BJ (cell line): ENCODE measurements around the gene NIPSNAP3A. TPM values are rescaled to one million over a fixed set of nuclear protein-coding genes. Genes with fewer than 3 reads are reported as not detected.
"Not testable (repeated sequence)": the region's sequence is repeated elsewhere in the genome, so short reads cannot be mapped to it uniquely, and the experiment has no call there.

Source experiments
- CTCF ChIA-PET: fragments of 350-600 bp; formaldehyde crosslinking; extraction: SDS; loops from one replicate; lab custom pipeline; 2021; ENCODE audit warnings: antibody characterized with exemption, inconsistent platforms; lab: Yijun Ruan, JAX
- POLR2A ChIA-PET: fragments of 300-600 bp; sonication (Branson Sonifier 250); formaldehyde crosslinking; extraction: SDS; loops from one replicate; lab custom pipeline; 2021; ENCODE audit warnings: antibody characterized with exemption; lab: Charles Lee
- DNase-seq: peaks from one replicate; pipeline ENCODE4 v3.0.0-alpha.2; 2011; ENCODE audit warnings: low read depth
- H3K27me3 ChIP-seq: 2 replicates; pipeline ENCODE4 v1.6.0; 2011; ENCODE audit warnings: low read length; ENCODE audit not compliant: control insufficient read depth, insufficient read depth
- H3K36me3 ChIP-seq: 2 replicates; pipeline ENCODE4 v1.5.1; 2011; ENCODE audit warnings: low read length; ENCODE audit not compliant: control insufficient read depth, insufficient read depth
- H3K4me3 ChIP-seq: 2 replicates; pipeline ENCODE4 v1.5.1; 2011; ENCODE audit warnings: low read depth, mild to moderate bottlenecking, control low read depth, low read length
- polyA plus RNA-seq: library from polyadenylated mRNA; depleted of rRNA; stranded (reverse); fragments of >200 nt; gene quantifications from 2 replicates; pipeline ENCODE4 v1.2.3, GENCODE V29; 2011
- TF ChIP-seq, protein P1 (sequence below): IDR thresholded peaks from 2 replicates; pipeline ENCODE4 v1.5.1; 2011; ENCODE audit warnings: low read depth, mild to moderate bottlenecking, control low read depth, inconsistent platforms, low read length, moderate library complexity; ENCODE audit not compliant: insufficient read depth

NIPSNAP3A gene
- polyA plus RNA-seq, 1 experiment = 40.6 TPM

DNA sequence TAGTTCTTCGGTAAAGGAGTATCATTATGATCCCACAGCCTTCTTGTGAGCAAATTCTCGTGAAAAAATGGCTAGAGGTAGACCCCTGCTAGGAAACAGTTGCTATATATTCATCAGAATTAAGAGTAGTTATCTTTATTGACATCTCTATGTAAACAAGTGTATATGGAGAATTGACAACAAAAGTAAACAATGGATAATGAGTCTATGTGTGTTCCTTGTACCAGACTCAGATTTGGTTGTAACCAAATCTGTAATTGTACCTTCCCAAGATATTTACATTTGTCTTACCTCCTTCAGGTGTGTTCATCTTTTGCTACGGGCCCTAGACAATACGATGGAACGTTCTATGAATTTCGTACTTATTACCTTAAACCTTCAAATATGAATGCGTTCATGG, 18.5 kb downstream of the NIPSNAP3A start:
- Histone ChIP-seq H3K36me3 (no peaks in the 10 kb centered on the region), H3K27me3 (no peaks in the 10 kb centered on the region), H3K4me3 (no peak overlapping the region)
- ChIA-PET POLR2A (interaction anchor here (0.5 kb wide), 1 partner anchor 180 kb away, joined by 3 read pairs; no protein-coding TSS in a partner anchor), CTCF (interaction anchor here (1.3 kb wide), 1 partner anchor 12 kb away, joined by 3 read pairs; no protein-coding TSS in a partner anchor)
- TF ChIP-seq, protein P1, sequence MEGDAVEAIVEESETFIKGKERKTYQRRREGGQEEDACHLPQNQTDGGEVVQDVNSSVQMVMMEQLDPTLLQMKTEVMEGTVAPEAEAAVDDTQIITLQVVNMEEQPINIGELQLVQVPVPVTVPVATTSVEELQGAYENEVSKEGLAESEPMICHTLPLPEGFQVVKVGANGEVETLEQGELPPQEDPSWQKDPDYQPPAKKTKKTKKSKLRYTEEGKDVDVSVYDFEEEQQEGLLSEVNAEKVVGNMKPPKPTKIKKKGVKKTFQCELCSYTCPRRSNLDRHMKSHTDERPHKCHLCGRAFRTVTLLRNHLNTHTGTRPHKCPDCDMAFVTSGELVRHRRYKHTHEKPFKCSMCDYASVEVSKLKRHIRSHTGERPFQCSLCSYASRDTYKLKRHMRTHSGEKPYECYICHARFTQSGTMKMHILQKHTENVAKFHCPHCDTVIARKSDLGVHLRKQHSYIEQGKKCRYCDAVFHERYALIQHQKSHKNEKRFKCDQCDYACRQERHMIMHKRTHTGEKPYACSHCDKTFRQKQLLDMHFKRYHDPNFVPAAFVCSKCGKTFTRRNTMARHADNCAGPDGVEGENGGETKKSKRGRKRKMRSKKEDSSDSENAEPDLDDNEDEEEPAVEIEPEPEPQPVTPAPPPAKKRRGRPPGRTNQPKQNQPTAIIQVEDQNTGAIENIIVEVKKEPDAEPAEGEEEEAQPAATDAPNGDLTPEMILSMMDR = no peak
- no peak for DNase-seq

DNA sequence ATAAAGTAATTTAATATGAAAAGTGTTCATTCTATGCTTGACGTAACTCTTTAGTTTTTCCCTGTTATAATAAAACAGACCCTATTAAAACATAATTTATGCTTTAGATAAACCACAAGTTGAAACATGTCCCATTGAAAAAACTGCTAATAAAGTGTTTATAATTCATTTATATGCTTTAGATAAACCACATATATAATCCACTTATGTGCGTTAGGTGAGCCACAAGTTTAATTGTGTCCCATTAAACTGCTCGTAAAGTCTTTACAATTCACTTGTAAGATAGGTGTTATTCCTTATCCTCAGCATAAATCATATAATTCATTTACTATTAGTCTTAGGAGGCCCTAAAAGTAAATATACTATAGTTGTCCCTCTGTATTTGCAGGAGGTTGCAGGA, 20.0 kb downstream of the NIPSNAP3A start:
- CTCF ChIA-PET = interaction anchor here (1.3 kb wide), 1 partner anchor 11 kb away, joined by 3 read pairs; no protein-coding TSS in a partner anchor
- Histone ChIP-seq H3K27me3 (no peaks in the 10 kb centered on the region), H3K36me3 (no peaks in the 10 kb centered on the region), H3K4me3 (no peak overlapping the region)
- no peak for DNase-seq
- TF ChIP-seq, protein P1 = no peak
- POLR2A ChIA-PET = no interaction called here

DNA sequence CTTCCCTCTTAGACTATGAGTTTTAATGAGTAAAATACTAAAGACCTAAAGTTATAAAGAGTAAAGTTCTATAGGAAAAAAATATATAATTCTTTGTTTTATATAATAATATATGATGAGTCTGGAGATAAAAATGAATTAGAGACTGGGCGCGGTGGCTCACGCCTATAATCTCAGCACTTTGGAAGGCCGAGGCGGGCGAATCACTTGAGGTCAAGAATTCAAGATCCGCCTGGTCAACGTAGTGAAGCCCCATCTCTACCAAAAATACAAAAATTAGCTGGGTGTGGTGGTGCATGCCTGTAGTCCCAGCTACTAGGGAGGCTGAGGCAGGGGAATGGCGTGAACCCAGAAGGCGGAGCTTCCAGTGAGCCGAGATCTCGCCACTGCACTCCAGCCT, 21.5 kb downstream of the NIPSNAP3A start:
- POLR2A ChIA-PET, H3K4me3 ChIP-seq, H3K27me3 ChIP-seq, DNase-seq, CTCF ChIA-PET, H3K36me3 ChIP-seq: not testable (repeated sequence)

DNA sequence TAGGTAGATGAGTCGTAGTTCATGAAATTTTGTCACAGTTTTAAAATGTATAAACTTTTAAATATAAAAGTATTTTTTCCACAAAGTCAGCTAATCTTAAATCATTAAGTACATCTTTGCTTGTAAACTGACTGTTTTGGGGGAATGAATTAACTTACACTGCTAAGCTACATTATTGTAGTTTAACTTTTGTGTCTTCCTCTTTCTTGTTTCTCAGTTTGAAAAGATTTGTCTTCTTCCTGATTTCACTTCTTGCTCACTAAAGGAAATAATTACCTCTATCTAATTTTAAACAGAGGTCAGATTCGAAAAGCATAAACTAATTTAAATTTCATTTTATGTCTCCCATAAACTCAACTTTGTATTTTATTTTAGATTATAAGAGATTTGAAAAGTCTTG, 22.2 kb downstream of the NIPSNAP3A start:
- TF ChIP-seq, protein P1 = no peak
- no peaks in the 10 kb centered on the region for H3K36me3 ChIP-seq
- ChIA-PET POLR2A (no interaction called here), CTCF (no interaction called here)
- no peak for DNase-seq
- H3K27me3 ChIP-seq = no peaks in the 10 kb centered on the region
- no peak overlapping the region for H3K4me3 ChIP-seq

DNA sequence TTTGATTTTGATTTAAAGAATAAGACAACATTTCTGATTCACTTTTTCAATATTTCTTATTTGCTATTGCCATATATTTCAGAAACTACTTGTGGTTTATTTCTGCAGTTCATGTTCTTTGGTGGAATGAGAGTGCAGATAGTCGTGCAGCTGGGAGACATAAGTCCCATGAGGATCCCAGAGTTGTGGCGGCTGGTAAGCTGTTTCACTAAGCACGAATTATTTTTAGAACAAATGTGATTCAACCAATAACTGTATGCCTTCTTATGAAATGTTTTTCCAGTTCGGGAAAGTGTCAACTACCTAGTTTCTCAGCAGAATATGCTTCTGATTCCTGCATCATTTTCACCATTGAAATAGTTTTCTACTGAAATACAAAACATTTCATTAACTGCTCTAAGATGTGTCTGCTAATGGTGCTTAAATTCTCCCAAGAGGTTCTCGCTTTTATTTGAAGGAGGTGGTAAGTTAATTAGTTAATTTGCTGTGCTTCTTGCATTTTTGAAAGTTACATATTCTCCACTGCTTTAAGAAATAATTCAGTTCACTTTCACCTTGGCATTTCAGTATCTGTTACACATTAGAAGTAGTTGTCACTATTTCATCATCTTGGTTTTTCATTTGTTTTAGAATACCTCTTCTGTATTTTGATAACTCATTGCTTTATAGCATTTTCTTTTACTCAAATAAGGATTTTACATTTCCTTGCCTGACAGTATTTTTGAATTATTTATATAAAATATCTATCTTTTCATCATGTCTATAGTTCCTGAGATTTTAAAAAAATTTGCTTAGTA, 25.4 kb downstream of the NIPSNAP3A start:
- no peak for DNase-seq
- ChIA-PET POLR2A (no interaction called here), CTCF (interaction anchor here (1.0 kb wide), 1 partner anchor 642 kb away, joined by 4 read pairs; no protein-coding TSS in a partner anchor)
- Histone ChIP-seq H3K4me3 (no peak overlapping the region), H3K27me3 (no peaks in the 10 kb centered on the region), H3K36me3 (no peaks in the 10 kb centered on the region)
- TF ChIP-seq, protein P1 = no peak

DNA sequence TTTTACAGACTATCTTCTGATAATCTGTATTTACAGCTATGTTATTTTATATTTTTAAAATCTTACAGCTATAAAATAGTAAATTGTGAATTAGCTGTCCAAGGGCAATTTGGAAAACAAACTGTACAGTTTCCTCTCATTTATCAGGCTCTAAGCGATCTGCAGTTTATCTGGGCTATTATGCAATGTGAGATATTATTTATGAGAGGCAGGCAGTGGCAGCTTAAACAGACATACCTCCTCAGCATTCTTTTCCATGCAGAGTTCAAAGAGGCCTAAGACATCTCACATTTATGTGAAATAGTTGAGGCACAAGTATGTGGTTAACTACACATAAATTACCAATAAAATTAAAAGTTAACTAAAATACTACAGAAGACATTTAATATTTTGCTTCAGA, 26.6 kb downstream of the NIPSNAP3A start:
- POLR2A ChIA-PET = no interaction called here
- H3K4me3 ChIP-seq = no peak overlapping the region
- TF ChIP-seq, protein P1 = no peak
- CTCF ChIA-PET = no interaction called here
- no peaks in the 10 kb centered on the region for H3K27me3 ChIP-seq
- DNase-seq = no peak
- no peaks in the 10 kb centered on the region for H3K36me3 ChIP-seq
